CD14-positive monocyte (primary cell): ENCODE data around the gene RILP. TPM values are rescaled to one million over a fixed set of nuclear protein-coding genes. Genes with fewer than 3 reads are reported as not detected.

Experiments used
- DNase-seq, 3 donors: peaks; one replicate each; pipeline ENCODE4 v3.0.0-alpha.2; 2011 to 2022
- H2AFZ ChIP-seq: 2 replicates; pipeline ENCODE4 v1.6.0; 2012; ENCODE audit warnings: mild to moderate bottlenecking, low read depth, low read length, inconsistent platforms; ENCODE audit not compliant: insufficient read depth, poor library complexity, severe bottlenecking
- H3K27ac ChIP-seq, 2 donors: 1 replicate in 1 of 2; 2 replicates in 1 of 2; pipeline ENCODE4 v1.5.1; 2012 to 2013; ENCODE audit warnings: low read length in 2 of 2, control low read depth in 1 of 2, inconsistent platforms in 1 of 2, low read depth in 1 of 2, mild to moderate bottlenecking in 1 of 2
- H3K27me3 ChIP-seq, 2 donors: one replicate each; pipeline versions ENCODE4 v1.6.0 to v1.6.1; 2011 to 2013; ENCODE audit warnings: low read length in 2 of 2; ENCODE audit not compliant: control insufficient read depth in 2 of 2, insufficient read depth in 2 of 2
- H3K36me3 ChIP-seq, 2 donors: replicated peaks in 1 of 2; 1 replicate in 1 of 2; 2 replicates in 1 of 2; pipeline versions ENCODE4 v1.5.1 to v1.6.1; 2012 to 2013; ENCODE audit warnings: low read length in 2 of 2, control low read depth in 1 of 2, inconsistent platforms in 1 of 2, mild to moderate bottlenecking in 1 of 2; ENCODE audit not compliant: insufficient read depth in 2 of 2, control insufficient read depth in 1 of 2
- H3K4me1 ChIP-seq, 2 donors: 1 replicate in 1 of 2; 2 replicates in 1 of 2; pipeline versions ENCODE4 v1.5.1 to v1.6.1; 2012 to 2013; ENCODE audit warnings: low read length in 2 of 2, control low read depth in 1 of 2, inconsistent platforms in 1 of 2, mild to moderate bottlenecking in 1 of 2, moderate library complexity in 1 of 2; ENCODE audit not compliant: insufficient read depth in 2 of 2, control insufficient read depth in 1 of 2
- H3K4me2 ChIP-seq: replicated peaks from 2 replicates; pipeline ENCODE3; 2012; ENCODE audit warnings: low read length, moderate library complexity, mild to moderate bottlenecking; ENCODE audit not compliant: poor library complexity, severe bottlenecking; ENCODE audit errors: extremely low read depth
- H3K4me3 ChIP-seq, 3 experiments: fragments of 200-600 bp in 1 of 3; sonication (generic) in 1 of 3; replicated peaks in 1 of 3; 1 replicate in 2 of 3; 2 replicates in 1 of 3; pipeline ENCODE4 v1.5.1; 2011 to 2013; ENCODE audit warnings: low read length in 3 of 3, mild to moderate bottlenecking in 3 of 3, control low read depth in 2 of 3, low read depth in 2 of 3, inconsistent platforms in 1 of 3, moderate library complexity in 1 of 3
- H3K79me2 ChIP-seq: 2 replicates; pipeline ENCODE4 v1.6.0; 2012; ENCODE audit warnings: mild to moderate bottlenecking, control low read depth, inconsistent platforms, low read length, moderate library complexity; ENCODE audit not compliant: insufficient read depth
- H3K9ac ChIP-seq: 2 replicates; pipeline ENCODE4 v1.6.0; 2017; ENCODE audit warnings: low read length, mild to moderate bottlenecking; ENCODE audit not compliant: insufficient read depth, poor library complexity, severe bottlenecking
- H3K9me3 ChIP-seq, 2 donors: replicated peaks in 1 of 2; 1 replicate in 1 of 2; 2 replicates in 1 of 2; pipeline versions ENCODE4 v1.5.1 to v1.6.1; 2012 to 2013; ENCODE audit warnings: low read length in 2 of 2, control low read depth in 1 of 2; ENCODE audit not compliant: control insufficient read depth in 1 of 2, insufficient read depth in 1 of 2
- H4K20me1 ChIP-seq: 2 replicates; pipeline ENCODE4 v1.6.0; 2012; ENCODE audit warnings: mild to moderate bottlenecking, low read length, control low read depth, moderate library complexity; ENCODE audit not compliant: insufficient read depth
- H3K27ac Mint-ChIP-seq, 7 donors: one replicate each; pipeline ENCODE4 v1.8.0; 2020; ENCODE audit warnings: mild to moderate bottlenecking in 7 of 7, mixed read lengths in 7 of 7, moderate library complexity in 6 of 7, inconsistent platforms in 2 of 7
- H3K27me3 Mint-ChIP-seq, 3 donors: one replicate each; pipeline ENCODE4 v1.8.0; 2021 to 2022; ENCODE audit warnings: low read depth in 3 of 3, mild to moderate bottlenecking in 3 of 3, mixed read lengths in 3 of 3, moderate library complexity in 3 of 3, inconsistent platforms in 1 of 3
- H3K36me3 Mint-ChIP-seq, 2 donors: one replicate each; pipeline ENCODE4 v1.8.0; 2020; ENCODE audit warnings: mixed read lengths in 2 of 2, inconsistent platforms in 1 of 2, mild to moderate bottlenecking in 1 of 2
- H3K4me1 Mint-ChIP-seq: one replicate; pipeline ENCODE4 v1.8.0; 2020; ENCODE audit warnings: mild to moderate bottlenecking, mixed read lengths
- H3K4me3 Mint-ChIP-seq, 2 donors: one replicate each; pipeline ENCODE4 v1.8.0; 2020; ENCODE audit warnings: mild to moderate bottlenecking in 2 of 2, mixed read lengths in 2 of 2, moderate library complexity in 1 of 2
- H3K9me3 Mint-ChIP-seq, 7 donors: one replicate each; pipeline ENCODE4 v1.8.0; 2020 to 2022; ENCODE audit warnings: mixed read lengths in 7 of 7, mild to moderate bottlenecking in 6 of 7, moderate library complexity in 6 of 7, inconsistent platforms in 2 of 7
- CTCF ChIP-seq: fragments of 200-600 bp; IDR thresholded peaks from one replicate; pipeline ENCODE4 v1.8.0; 2022; ENCODE audit warnings: antibody characterized with exemption, mild to moderate bottlenecking
- WGBS: methylation state at CpG from one replicate; pipeline ENCODE4 v1.1.5; 2013; ENCODE audit warnings: missing lambda C conversion rate; ENCODE audit not compliant: insufficient coverage; 5-methylcytosine and 5-hydroxymethylcytosine counted together
- intact Hi-C, 2 donors: fragments of 100-400 bp; cut with micrococcal nuclease; formaldehyde crosslinking; loops; one replicate each; pipeline versions ENCODE4 v1.15.0 to v1.15.1; 2023
- polyA plus RNA-seq, 3 donors: library from polyadenylated mRNA; depleted of rRNA in 1 of 3; unstranded in 2 of 3; stranded (reverse) in 1 of 3; fragments of 300-500 nt in 2 of 3; fragments of >200 nt in 1 of 3; fragmentation: Illumina TruSeq in 2 of 3; gene quantifications; 1 replicate in 2 of 3; 2 replicates in 1 of 3; pipeline ENCODE4 v1.2.3, GENCODE V29; 2012 to 2021

Gene RILP
- polyA plus RNA-seq, 3 donors: 23.8 to 49.5 (median 49.4) TPM

GRCh38 chr17:1651559-1651844 lies 1.8 kb upstream of the RILP start:
- intact Hi-C loops: no loop called here
- Histone ChIP-seq H3K36me3 (peaks cover 57 to 60% of the 10 kb centered on the region in 2 donors), H3K4me2 (no peak overlapping the region), H4K20me1 (peaks cover 34% of the 10 kb centered on the region), H3K27me3 (no peaks in the 10 kb centered on the region), H3K4me3 (no peak overlapping the region), H3K4me1 (peaks cover 26 to 37% of the 10 kb centered on the region in 2 donors), H2AFZ (no peak overlapping the region), H3K79me2 (no peaks in the 10 kb centered on the region), H3K27ac (no peak overlapping the region), H3K9ac (no peak overlapping the region), H3K9me3 (no peaks in the 10 kb centered on the region)
- H3K4me1 Mint-ChIP-seq: peaks cover 27% of the 10 kb centered on the region
- H3K4me3 Mint-ChIP-seq: no peak overlapping the region
- DNase-seq: no peak
- 96% methylated on average over 4 of the region's 4 CpGs for WGBS
- H3K9me3 Mint-ChIP-seq: no peaks in the 10 kb centered on the region
- no peak overlapping the region for H3K27ac Mint-ChIP-seq
- TF ChIP-seq CTCF: no peak
- H3K36me3 Mint-ChIP-seq: peaks cover 61 to 75% of the 10 kb centered on the region in 2 donors
- peaks cover 0 to 4% (median 3%) of the 10 kb centered on the region in 3 donors for H3K27me3 Mint-ChIP-seq

GRCh38 chr17:1650731-1651558 lies 1.3 kb upstream of the RILP start:
- Histone ChIP-seq H3K4me1 (peaks cover 32 to 43% of the 10 kb centered on the region in 2 donors), H3K27me3 (no peaks in the 10 kb centered on the region), H4K20me1 (peaks cover 29% of the 10 kb centered on the region), H3K27ac (peak overlapping the region in 1 of 2 donors; percentile 76), H3K4me3 (no peak overlapping the region), H3K4me2 (no peak overlapping the region), H3K36me3 (peaks cover 51 to 54% of the 10 kb centered on the region in 2 donors), H3K9me3 (no peaks in the 10 kb centered on the region), H3K9ac (no peak overlapping the region), H2AFZ (no peak overlapping the region), H3K79me2 (no peaks in the 10 kb centered on the region)
- no peak for DNase-seq
- peaks cover 33% of the 10 kb centered on the region for H3K4me1 Mint-ChIP-seq
- intact Hi-C loops: no loop called here
- H3K27me3 Mint-ChIP-seq: peaks cover 0 to 8% (median 3%) of the 10 kb centered on the region in 3 donors
- H3K4me3 Mint-ChIP-seq: no peak overlapping the region
- H3K27ac Mint-ChIP-seq: peak overlapping the region in 3 of 7 donors; percentile 37 to 77 (median 54)
- H3K9me3 Mint-ChIP-seq: no peaks in the 10 kb centered on the region
- peaks cover 58 to 72% of the 10 kb centered on the region in 2 donors for H3K36me3 Mint-ChIP-seq
- TF ChIP-seq CTCF: no peak
- 71% methylated on average over 13 of the region's 22 CpGs for WGBS
